ENCODE measurements around the gene IRX4.

Gene IRX4

GRCh38 chr5:1855075-1855474 is 27.6 kb downstream of the IRX4 start:
- no peak for TF ChIP-seq CTCF (conservative IDR thresholded peaks at IDR 0.05; ENCODE audit: low read depth, low read length)
- Histone ChIP-seq H4K20me1 (ENCODE audit: insufficient read depth) (no peaks in the 10 kb centered on the region), H3K79me2 (ENCODE audit: insufficient read depth, low read depth) (no peaks in the 10 kb centered on the region), H3K4me2 (no peak overlapping the region), H2AFZ (ENCODE audit: low read depth) (no peak overlapping the region), H3K27ac (no peak overlapping the region), H3K4me1 (ENCODE audit: low read depth, poor library complexity, severe bottlenecking) (no peaks in the 10 kb centered on the region), H3K4me3 (IDR thresholded peaks at IDR 0.05; ENCODE audit: insufficient read depth, low read depth, low read length) (no peak overlapping the region), H3K27me3 (ENCODE audit: insufficient read depth, low read depth) (peaks cover 31% of the 10 kb centered on the region; the same call in 1 of the 2 replicates), H3K36me3 (ENCODE audit: insufficient read depth) (no peaks in the 10 kb centered on the region), H3K9ac (no peak overlapping the region)

- no peaks in the 10 kb centered on the region for H3K36me3 ChIP-seq (ENCODE audit: insufficient read depth)
- no peak overlapping the region for H2AFZ ChIP-seq (ENCODE audit: low read depth)
- TF ChIP-seq CTCF (conservative IDR thresholded peaks at IDR 0.05; ENCODE audit: low read depth, low read length), result no peak
- H3K27ac ChIP-seq, result no peak overlapping the region
- no peak overlapping the region for H3K4me3 ChIP-seq (IDR thresholded peaks at IDR 0.05; ENCODE audit: insufficient read depth, low read depth, low read length)
- no peaks in the 10 kb centered on the region for H3K4me1 ChIP-seq (ENCODE audit: low read depth, poor library complexity, severe bottlenecking)
- peaks cover 32% of the 10 kb centered on the region; the same call in 1 of the 2 replicates for H3K27me3 ChIP-seq (ENCODE audit: insufficient read depth, low read depth)
- no peak overlapping the region for H3K4me2 ChIP-seq
- H3K9ac ChIP-seq, result no peak overlapping the region
- H3K79me2 ChIP-seq (ENCODE audit: insufficient read depth, low read depth), result no peaks in the 10 kb centered on the region
- no peaks in the 10 kb centered on the region for H4K20me1 ChIP-seq (ENCODE audit: insufficient read depth)
These were observed 29.2 kb downstream of the IRX4 start for GRCh38 chr5:1853531-1853930.

GRCh38 chr5:1852324-1852947 is 30.3 kb downstream of the IRX4 start:
- Histone ChIP-seq H3K4me1 (ENCODE audit: low read depth, poor library complexity, severe bottlenecking) (no peaks in the 10 kb centered on the region), H3K79me2 (ENCODE audit: insufficient read depth, low read depth) (no peaks in the 10 kb centered on the region), H3K9ac (no peak overlapping the region), H3K27me3 (ENCODE audit: insufficient read depth, low read depth) (peaks cover 32% of the 10 kb centered on the region; the same call in 1 of the 2 replicates), H3K4me2 (no peak overlapping the region), H3K36me3 (ENCODE audit: insufficient read depth) (no peaks in the 10 kb centered on the region), H2AFZ (ENCODE audit: low read depth) (no peak overlapping the region), H4K20me1 (ENCODE audit: insufficient read depth) (no peaks in the 10 kb centered on the region), H3K27ac (no peak overlapping the region), H3K4me3 (IDR thresholded peaks at IDR 0.05; ENCODE audit: insufficient read depth, low read depth, low read length) (no peak overlapping the region)
- no peak for TF ChIP-seq CTCF (conservative IDR thresholded peaks at IDR 0.05; ENCODE audit: low read depth, low read length)

GRCh38 chr5:1851290-1851934 is 31.3 kb downstream of the IRX4 start:
- TF ChIP-seq CTCF (conservative IDR thresholded peaks at IDR 0.05; ENCODE audit: low read depth, low read length), result no peak
- H3K27ac ChIP-seq, result no peak overlapping the region
- no peak overlapping the region for H3K4me3 ChIP-seq (IDR thresholded peaks at IDR 0.05; ENCODE audit: insufficient read depth, low read depth, low read length)
- peaks cover 32% of the 10 kb centered on the region; the same call in 1 of the 2 replicates for H3K27me3 ChIP-seq (ENCODE audit: insufficient read depth, low read depth)
- no peaks in the 10 kb centered on the region for H3K36me3 ChIP-seq (ENCODE audit: insufficient read depth)
- H3K79me2 ChIP-seq (ENCODE audit: insufficient read depth, low read depth), result no peaks in the 10 kb centered on the region
- H4K20me1 ChIP-seq (ENCODE audit: insufficient read depth), result no peaks in the 10 kb centered on the region
- H3K4me1 ChIP-seq (ENCODE audit: low read depth, poor library complexity, severe bottlenecking), result no peaks in the 10 kb centered on the region
- H3K9ac ChIP-seq, result no peak overlapping the region
- no peak overlapping the region for H2AFZ ChIP-seq (ENCODE audit: low read depth)
- no peak overlapping the region for H3K4me2 ChIP-seq

Data from KMS-11 (cell line).